KMS-11 (cell line): ENCODE data around the gene LDLRAD2.

Experiments
- H2AFZ ChIP-seq: fragments of 200-600 bp; sonication (generic); 2 replicates; pipeline ENCODE4 v1.6.1; 2016; ENCODE audit warnings: antibody characterized with exemption, mixed run types, low read depth
- H3K27ac ChIP-seq: fragments of 200-600 bp; sonication (generic); 2 replicates; pipeline ENCODE4 v1.6.1; 2016; ENCODE audit warnings: mild to moderate bottlenecking, mixed run types
- H3K27me3 ChIP-seq: fragments of 200-600 bp; sonication (generic); 2 replicates; pipeline ENCODE4 v1.6.1; 2017; ENCODE audit warnings: mild to moderate bottlenecking, low read depth, mixed run types, moderate library complexity; ENCODE audit not compliant: insufficient read depth
- H3K36me3 ChIP-seq: fragments of 200-600 bp; sonication (generic); 2 replicates; pipeline ENCODE4 v1.6.1; 2017; ENCODE audit warnings: mild to moderate bottlenecking, mixed run types; ENCODE audit not compliant: insufficient read depth
- H3K4me1 ChIP-seq: fragments of 200-600 bp; sonication (generic); 2 replicates; pipeline ENCODE4 v1.6.1; 2016; ENCODE audit warnings: mild to moderate bottlenecking, low read depth, mixed run types; ENCODE audit not compliant: poor library complexity, severe bottlenecking
- H3K4me2 ChIP-seq: fragments of 200-600 bp; sonication (generic); 2 replicates; pipeline ENCODE4 v1.7.0; 2016; ENCODE audit warnings: mild to moderate bottlenecking, mixed run types
- H3K4me3 ChIP-seq: fragments of 200-600 bp; sonication (generic); IDR thresholded peaks from 2 replicates; pipeline ENCODE4 v1.6.1; 2017; ENCODE audit warnings: low read depth, low read length, mixed read lengths; ENCODE audit not compliant: insufficient read depth
- H3K79me2 ChIP-seq: fragments of 200-600 bp; sonication (generic); 2 replicates; pipeline ENCODE4 v1.6.1; 2016; ENCODE audit warnings: low read depth, mixed run types; ENCODE audit not compliant: insufficient read depth
- H3K9ac ChIP-seq: fragments of 200-600 bp; sonication (generic); 2 replicates; pipeline ENCODE4 v1.6.1; 2016; ENCODE audit warnings: mild to moderate bottlenecking, mixed run types
- H4K20me1 ChIP-seq: fragments of 200-600 bp; sonication (generic); 2 replicates; pipeline ENCODE4 v1.6.1; 2016; ENCODE audit warnings: mild to moderate bottlenecking, mixed run types; ENCODE audit not compliant: insufficient read depth
- CTCF ChIP-seq: fragments of 200-600 bp; sonication (generic); conservative IDR thresholded peaks from 2 replicates; pipeline ENCODE4 v1.6.1; 2017; ENCODE audit warnings: low read depth, mild to moderate bottlenecking, antibody characterized with exemption, low read length, moderate library complexity, mixed read lengths

LDLRAD2 gene

DNA sequence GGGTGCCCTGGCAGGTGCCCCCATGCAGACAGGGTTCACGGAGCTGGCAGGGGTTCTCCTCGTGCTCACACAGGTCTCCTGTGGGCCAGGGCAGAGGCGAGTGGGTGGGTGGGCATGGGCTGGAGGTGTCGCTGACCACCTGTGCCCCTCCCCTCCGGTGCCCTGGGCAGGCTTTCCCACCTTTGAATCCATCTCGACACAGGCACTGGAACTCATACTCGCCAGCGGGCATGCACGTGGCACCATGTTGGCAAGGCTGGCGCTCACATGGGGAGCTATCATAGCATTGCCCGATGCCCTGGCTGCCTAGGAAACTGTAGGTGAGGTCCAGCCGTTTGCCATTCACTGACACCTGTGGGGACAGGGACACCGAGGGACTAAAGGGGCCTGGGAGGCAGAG, 16.0 kb downstream of the LDLRAD2 start:
- H3K4me1 ChIP-seq = no peaks in the 10 kb centered on the region
- H3K36me3 ChIP-seq = no peaks in the 10 kb centered on the region
- H2AFZ ChIP-seq = no peak overlapping the region
- H3K4me3 ChIP-seq = no peak overlapping the region
- no peaks in the 10 kb centered on the region for H3K79me2 ChIP-seq
- no peaks in the 10 kb centered on the region; the same call in 1 of the 2 replicates for H3K27me3 ChIP-seq
- H3K9ac ChIP-seq = no peak overlapping the region
- no peak for TF ChIP-seq CTCF
- no peak overlapping the region for H3K27ac ChIP-seq
- no peaks in the 10 kb centered on the region for H4K20me1 ChIP-seq
- no peak overlapping the region for H3K4me2 ChIP-seq

GRCh38 chr1:21828506-21829210, 16.6 kb downstream of the LDLRAD2 start:
- Histone ChIP-seq H3K27me3 (no peaks in the 10 kb centered on the region; the same call in 1 of the 2 replicates), H3K27ac (no peak overlapping the region), H3K4me3 (no peak overlapping the region), H3K4me1 (no peaks in the 10 kb centered on the region), H3K36me3 (no peaks in the 10 kb centered on the region), H2AFZ (no peak overlapping the region), H4K20me1 (no peaks in the 10 kb centered on the region), H3K79me2 (no peaks in the 10 kb centered on the region), H3K4me2 (no peak overlapping the region), H3K9ac (no peak overlapping the region)
- TF ChIP-seq CTCF = no peak

GRCh38 chr1:21829294-21829693, 17.2 kb downstream of the LDLRAD2 start:
- TF ChIP-seq CTCF = no peak
- no peak overlapping the region for H3K27ac ChIP-seq
- H2AFZ ChIP-seq = no peak overlapping the region
- no peak overlapping the region for H3K4me3 ChIP-seq
- no peak overlapping the region for H3K9ac ChIP-seq
- no peaks in the 10 kb centered on the region for H3K36me3 ChIP-seq
- H3K4me2 ChIP-seq = no peak overlapping the region
- no peaks in the 10 kb centered on the region for H4K20me1 ChIP-seq
- no peaks in the 10 kb centered on the region; the same call in 1 of the 2 replicates for H3K27me3 ChIP-seq
- H3K4me1 ChIP-seq = no peaks in the 10 kb centered on the region
- no peaks in the 10 kb centered on the region for H3K79me2 ChIP-seq

DNA sequence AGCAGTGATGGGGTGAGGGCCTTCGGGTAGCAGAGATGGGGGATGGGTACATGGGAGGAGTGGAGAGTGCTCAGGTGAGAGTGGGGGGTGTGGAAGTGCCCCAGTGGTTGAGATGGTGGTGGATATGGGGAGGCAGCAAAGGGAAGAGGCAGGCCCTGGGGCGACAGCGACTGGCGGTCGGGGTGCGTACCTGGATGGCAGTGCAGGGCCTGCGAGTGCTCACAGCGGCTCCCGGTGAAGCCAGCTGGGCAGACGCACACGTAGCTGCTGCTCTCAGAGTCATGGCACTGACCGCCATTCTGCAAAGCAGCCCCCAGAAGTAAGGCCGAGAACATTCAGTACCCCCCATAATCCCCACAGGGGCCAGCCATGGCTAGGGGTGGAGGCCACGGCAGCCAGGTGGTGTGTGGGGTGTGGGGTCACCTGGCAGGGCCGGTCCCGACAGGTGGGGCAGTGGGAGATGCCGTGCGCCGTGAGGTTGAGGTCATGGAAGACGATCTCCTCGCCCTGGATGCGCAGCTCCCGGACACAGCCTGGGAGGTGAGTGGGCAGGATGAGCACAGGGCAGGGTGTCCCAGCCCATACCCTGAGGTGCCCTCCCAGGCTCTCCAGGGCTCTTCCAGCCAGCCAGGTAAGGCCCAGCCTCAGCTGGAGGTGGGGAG, 18.9 kb downstream of the LDLRAD2 start:
- TF ChIP-seq CTCF = no peak
- no peak overlapping the region for H2AFZ ChIP-seq
- H3K27ac ChIP-seq = no peak overlapping the region
- H3K27me3 ChIP-seq = no peaks in the 10 kb centered on the region
- H3K36me3 ChIP-seq = no peaks in the 10 kb centered on the region
- H4K20me1 ChIP-seq = no peaks in the 10 kb centered on the region
- H3K4me2 ChIP-seq = no peak overlapping the region
- H3K79me2 ChIP-seq = no peaks in the 10 kb centered on the region
- H3K9ac ChIP-seq = no peak overlapping the region
- H3K4me1 ChIP-seq = no peaks in the 10 kb centered on the region
- H3K4me3 ChIP-seq = no peak overlapping the region
